HG03521 (cell line): ENCODE measurements around the gene NR2F6.
A peak's percentile ranks its signal among the peaks of the same experiment; 100 is the strongest.

Source experiments
- ATAC-seq: cut with Tn5 transposase; IDR thresholded peaks from one replicate; pipeline ENCODE4 v1.9.1; 2021; ENCODE audit warnings: mild to moderate bottlenecking, moderate library complexity; ENCODE audit not compliant: unreplicated experiment

The NR2F6 gene

GRCh38 chr19:17240826-17241399 lies 4.8 kb downstream of the NR2F6 start:
- no peak for ATAC-seq

DNA sequence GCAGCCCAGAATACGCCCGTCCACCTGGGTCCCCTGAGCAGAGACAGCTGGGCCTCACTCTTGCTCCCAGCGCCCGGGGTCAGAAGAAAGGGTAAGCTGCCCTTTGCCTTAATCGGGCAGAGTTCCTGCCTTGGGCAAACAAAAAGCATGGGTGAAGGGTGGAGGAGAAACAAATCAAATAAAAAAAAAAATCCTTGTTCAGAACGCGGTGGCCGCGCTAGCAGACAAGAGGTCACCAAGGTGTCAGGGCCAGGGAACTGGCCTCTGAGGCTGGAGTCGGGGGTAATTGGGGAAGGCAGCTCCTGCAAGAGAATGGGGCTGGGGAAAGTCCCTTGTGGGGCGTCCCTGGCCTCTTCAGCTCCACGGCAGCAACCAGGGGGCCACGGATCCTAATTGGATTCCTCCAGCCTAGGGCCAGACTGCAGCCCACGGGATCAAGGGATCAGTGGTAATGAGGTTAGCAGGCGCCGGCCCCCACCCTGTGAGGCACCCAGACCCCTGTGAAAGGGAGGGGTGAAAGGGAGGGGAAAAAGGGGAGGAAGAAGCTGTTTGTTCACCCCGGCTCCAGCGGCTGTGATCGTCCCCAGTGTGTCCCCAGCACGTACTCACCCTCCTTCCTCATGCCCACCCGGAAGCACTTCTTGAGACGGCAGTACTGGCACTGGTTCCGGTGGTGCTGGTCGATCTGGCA lies 5.5 kb downstream of the NR2F6 start:
- ATAC-seq = no peak

- no peak for ATAC-seq
These were observed 7.7 kb downstream of the NR2F6 start for GRCh38 chr19:17237747-17238706.

DNA sequence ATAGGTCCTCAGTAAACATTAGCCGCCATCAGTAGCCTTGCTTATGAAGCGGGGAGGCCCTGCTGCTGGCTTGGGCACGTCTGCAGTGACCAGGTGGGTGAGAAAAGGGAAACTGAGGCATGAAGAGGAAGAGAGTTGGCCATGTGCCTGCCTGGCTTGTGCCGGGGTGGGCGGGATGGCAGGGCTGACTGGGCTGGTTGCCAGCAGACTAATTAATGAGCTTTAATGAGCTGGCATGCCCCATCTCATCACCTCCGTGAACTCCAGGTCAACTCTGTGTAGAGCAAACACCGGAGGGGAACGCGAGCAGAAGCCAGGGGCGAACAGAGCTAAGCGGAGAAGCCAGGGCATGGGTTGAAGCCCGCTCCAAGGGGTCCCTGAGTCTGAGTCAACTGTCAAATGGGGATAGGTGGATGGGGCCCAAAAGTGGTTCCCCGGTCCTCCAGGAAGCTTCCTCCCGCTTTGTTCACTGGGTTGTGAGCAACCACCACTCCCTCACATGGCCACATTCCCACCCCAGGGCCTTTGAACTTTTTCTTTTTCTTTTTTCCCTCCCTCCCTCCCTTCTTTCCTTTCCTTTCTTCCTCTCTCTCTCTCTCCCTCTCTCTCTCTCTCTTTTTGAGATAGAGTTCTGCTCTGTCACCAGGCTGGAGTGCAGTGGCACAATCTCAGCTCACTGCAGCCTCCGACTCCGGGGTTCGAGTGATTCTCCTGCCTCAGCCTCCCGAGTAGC lies 8.7 kb downstream of the NR2F6 start:
- ATAC-seq = no peak

- ATAC-seq = no peak
These were observed 9.5 kb downstream of the NR2F6 start for GRCh38 chr19:17235971-17236777.

DNA sequence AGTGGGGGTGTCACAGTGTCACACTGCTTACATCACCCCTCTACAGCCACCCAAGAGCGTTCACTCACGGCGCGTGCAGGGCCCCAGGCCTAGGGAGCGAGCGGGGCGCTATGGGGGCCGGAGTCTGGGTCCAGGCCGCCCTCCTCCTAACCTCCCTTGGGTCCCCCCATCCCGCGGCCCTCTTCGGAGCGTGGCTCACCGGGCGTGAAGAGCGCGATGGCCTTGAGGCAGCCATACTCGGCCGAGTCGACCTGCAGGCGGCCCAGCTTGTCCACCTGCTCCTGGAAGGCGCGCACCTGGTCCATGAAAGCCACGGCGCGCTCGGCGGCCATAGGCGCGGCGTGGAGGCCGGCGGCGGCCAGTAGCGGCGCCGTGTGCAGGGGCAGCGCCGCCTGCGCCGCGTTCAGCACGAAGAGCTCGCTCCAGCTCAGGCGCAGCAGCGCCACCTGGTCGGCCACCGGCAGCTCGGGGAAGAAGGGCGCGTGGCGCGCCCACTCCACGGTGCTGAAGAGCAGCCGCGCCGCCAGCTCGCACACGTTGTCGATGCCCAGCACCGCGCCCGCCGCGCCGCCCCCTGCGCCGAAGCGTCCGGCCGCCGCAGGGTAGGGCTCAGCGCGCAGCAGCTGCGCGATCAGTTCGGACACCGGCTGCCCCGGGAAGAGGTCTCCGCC lies 10.3 kb downstream of the NR2F6 start:
- ATAC-seq = no peak

DNA sequence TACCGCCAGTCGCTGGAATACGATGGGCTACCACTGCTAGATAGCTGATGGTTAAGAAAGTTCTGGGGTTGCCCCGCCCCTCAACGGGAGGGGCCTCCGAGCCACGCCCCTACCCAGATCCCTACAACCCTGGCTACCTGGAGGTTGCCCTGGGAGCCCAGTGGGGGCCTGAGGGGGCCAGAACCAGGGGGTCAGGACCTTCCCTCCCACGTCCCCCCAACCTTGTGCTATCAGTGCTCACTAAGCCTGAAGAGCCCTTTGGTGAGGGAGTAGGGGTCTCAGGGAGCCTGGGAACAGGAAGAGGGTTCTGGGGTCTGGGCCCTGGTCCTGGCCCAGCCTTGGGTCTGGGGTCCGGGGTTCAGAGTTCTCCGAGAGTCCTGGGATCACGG lies 10.8 kb downstream of the NR2F6 start:
- no peak for ATAC-seq

- no peak for ATAC-seq
These were observed 13.5 kb downstream of the NR2F6 start for GRCh38 chr19:17232258-17232657.

DNA sequence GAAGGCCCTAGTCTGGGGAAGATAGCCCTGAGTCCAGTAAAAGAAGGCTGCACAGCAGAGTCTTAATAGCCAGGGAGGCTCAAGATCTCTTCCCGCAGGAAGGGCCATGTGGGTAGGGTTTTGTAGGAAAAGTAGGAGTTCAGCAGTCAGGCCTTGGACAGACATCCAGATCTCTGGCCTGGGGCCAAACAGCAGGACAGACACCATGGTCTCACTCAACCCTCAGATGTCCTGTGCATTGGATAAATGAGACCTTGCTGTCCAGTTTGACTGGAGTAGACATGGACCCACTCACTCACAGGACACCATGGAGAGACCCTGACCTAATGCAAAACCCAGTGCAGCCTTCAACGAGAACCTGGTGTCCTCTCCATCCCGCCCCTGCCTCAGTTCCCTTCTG lies 15.8 kb downstream of the NR2F6 start:
- ATAC-seq = no peak

DNA sequence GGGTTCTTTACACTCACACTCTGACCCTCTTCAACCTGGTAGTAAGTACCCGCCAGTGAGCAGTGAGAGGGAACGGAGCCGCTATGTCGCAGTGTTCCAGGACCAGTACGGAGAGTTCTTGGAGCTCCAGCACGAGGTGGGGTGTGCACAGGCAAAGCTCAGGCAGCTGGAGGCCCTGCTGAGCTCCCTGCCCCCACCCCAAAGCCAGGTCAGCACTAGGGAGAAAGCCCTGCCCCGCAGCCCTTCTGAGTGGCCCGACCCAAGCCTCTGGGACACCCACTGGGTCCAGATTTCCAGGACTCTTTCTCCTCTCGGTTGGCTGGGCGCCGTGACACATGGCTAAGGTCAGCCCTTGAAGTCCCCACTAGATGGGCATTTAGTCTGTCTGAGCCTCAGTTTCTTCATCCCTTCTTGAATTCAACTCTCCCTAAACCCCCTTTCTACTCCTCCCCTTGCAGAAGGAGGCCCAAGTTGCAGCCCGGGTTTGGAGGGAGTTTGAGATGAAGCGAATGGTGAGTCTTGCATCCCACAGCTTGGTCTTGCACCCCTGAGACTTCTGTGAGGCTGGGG lies 17.8 kb downstream of the NR2F6 start:
- no peak for ATAC-seq

DNA sequence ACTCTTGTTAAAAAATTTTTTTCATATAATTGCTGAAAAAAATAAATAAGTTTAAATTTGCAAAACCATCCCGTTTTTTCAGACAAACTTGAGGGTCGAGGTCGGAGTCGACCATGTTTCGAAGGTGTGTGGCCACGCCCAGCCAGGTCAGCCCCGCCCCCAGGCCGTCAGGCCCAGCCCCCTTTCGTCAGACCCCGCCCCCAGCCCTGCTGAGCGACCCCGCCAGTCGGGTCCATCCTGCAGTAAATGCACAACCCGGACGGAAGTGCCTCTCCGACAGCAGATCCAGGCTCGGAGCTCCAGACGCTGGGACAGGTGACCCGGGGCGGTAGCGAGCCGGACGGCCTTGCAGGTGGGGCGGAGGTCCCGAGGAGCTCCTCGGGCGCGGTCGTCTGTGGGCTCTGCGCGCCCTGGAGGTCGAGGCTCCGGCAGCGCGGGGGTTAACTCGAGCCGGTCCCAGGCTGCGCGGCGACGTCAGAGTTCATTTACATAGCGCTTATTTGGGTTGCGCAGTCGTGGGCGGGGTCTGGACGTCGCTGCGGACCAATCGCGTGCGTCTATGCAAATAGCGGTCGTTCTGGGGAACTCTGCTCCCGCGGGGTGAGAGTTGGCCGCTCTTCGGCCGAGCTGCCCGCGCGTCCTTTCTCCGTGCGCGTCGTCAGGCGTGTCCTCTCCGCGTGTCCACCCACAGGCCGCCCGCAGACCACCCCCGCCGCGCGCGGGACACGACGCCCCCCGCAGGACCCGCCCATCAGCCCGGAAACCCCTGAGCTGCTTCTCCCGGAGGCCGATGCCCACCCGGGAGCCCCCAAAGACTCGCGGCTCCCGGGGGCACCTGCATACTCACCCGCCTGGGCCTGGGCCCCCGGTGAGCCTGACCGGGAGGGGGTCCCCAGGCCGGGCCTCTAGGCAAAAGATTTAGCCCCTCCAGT lies 19.5 kb downstream of the NR2F6 start, which contains the start of gene OCEL1:
TSS of gene OCEL1 (plus strand) at position 225 of the 932 bp plus-strand sequence. CDS start at position 247, 22 bp downstream.
- ATAC-seq = peak; percentile 93

GRCh38 chr19:17225053-17225452 lies 20.7 kb downstream of the NR2F6 start:
- no peak for ATAC-seq

DNA sequence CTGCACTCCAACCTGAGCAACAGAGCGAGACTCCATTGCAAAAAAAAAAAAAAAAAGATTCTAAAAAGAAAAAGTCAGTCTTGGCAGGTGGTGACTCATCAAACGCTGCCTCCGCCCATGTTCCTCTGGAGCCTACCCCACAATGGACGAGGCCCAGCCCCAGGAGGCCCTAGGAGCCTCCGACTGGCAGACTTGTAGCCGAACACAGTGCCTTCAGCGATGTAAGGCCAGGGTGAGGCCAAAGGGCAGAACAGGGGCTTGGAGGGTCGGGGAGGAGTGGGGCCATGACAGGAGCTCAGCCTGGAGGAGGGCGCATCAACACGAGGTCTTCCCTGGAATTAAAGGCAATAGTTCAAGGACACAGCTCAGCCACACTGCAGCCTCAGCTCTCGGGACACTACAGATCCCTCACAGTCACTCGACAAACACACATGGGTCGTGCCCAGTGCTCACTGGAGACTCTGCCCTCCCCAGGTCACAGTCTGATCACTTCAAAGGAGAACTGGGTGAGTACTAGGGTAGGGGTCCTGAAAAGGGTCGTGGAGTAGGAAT lies 25.4 kb downstream of the NR2F6 start:
- ATAC-seq = no peak

- ATAC-seq = no peak
These were observed 26.4 kb downstream of the NR2F6 start for GRCh38 chr19:17219286-17219685.

- no peak for ATAC-seq
These were observed 29.6 kb downstream of the NR2F6 start for GRCh38 chr19:17216058-17216670.

DNA sequence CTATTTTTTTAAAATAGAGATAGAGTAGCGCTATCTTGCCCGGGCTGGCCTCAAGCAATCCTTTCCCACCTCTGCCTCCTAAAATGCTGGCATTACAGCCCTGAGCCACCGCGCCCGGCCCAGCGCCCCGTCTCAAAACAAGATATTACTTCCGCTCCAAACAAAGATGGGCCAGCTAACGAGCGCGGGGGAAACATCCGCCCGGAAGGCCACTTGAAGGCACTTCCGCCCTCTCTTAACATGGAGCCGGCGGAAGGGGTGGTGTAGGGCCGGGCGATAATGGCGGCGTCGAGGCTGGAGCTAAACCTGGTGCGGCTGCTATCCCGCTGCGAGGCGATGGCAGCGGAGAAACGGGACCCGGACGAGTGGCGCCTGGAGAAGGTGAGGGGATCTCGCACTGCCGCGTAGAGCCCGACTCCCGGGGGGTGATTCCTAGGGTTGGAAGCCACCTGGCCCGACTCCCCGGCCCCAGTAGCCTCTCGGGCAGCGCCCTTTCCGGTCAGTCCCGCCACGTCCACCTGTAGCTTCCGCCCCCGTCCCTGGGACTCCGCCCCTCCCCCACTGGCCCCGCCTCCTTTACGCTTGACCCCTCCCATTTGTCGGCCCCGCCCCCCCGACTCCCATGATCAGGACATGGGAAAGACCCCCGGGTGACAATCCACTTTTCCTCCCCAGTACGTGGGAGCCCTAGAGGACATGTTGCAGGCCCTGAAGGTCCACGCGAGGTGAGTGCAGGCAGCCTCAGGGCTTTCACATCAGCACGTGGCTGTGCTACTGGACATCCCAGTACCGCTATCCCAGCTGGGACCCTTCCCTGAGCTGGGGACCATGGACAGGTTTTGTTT lies 30.4 kb downstream of the NR2F6 start, which contains the start of gene USE1:
TSS of gene USE1 (plus strand) at position 231 of the 845 bp plus-strand sequence. CDS start at position 280, 49 bp downstream.
- peak; percentile 67 for ATAC-seq
